ENCODE results near the gene KCNIP1.

- TF ChIP-seq CTCF (IDR thresholded peaks at IDR 0.05), result no peak
- no peak for TF ChIP-seq POLR2A (IDR thresholded peaks at IDR 0.05)
- TF ChIP-seq EP300 (IDR thresholded peaks at IDR 0.05; ENCODE audit: low read depth), result no peak
Observed at GRCh38 chr5:170537451-170538095, 33.8 kb downstream of the KCNIP1 start.

Data from transverse colon (tissue), 3 donors.